SK-N-SH (cell line): ENCODE measurements around the gene ZNF747. TPM values are rescaled to one million over a fixed set of nuclear protein-coding genes. Genes with fewer than 3 reads are reported as not detected.

ENCODE experiments used
- CTCF ChIA-PET: fragments of 300-600, 350-600 bp; formaldehyde crosslinking; extraction: SDS; loops from one replicate; lab custom pipeline; 2021; lab: Yijun Ruan, JAX
- POLR2A ChIA-PET: fragments of 350-600 bp; sonication (Branson Sonifier 250); formaldehyde crosslinking; extraction: SDS; loops from one replicate; lab custom pipeline; 2020; ENCODE audit warnings: antibody characterized with exemption, inconsistent platforms; lab: Yijun Ruan, JAX
- DNase-seq: peaks from one replicate; pipeline ENCODE4 v3.0.0; 2012
- H2AFZ ChIP-seq: fragments of 200-600 bp; sonication (generic); 2 replicates; pipeline ENCODE4 v1.8.1; 2016; ENCODE audit warnings: antibody characterized with exemption, mild to moderate bottlenecking, low read depth
- H3F3A ChIP-seq: fragments of 200-600 bp; sonication (generic); replicated peaks from 2 replicates; pipeline ENCODE3; 2016; ENCODE audit warnings: antibody characterized with exemption, mild to moderate bottlenecking; ENCODE audit not compliant: insufficient read depth
- H3K27ac ChIP-seq, 2 experiments: fragments of 200-500 bp in 1 of 2; fragments of 200-600 bp in 1 of 2; sonication (Bioruptor generic) in 1 of 2; sonication (generic), shearing (Covaris generic) in 1 of 2; 2 replicates each; pipeline versions ENCODE4 v1.5.1 to v1.6.1; 2014 to 2016; ENCODE audit warnings: low read depth in 2 of 2, inconsistent platforms in 1 of 2, low read length in 1 of 2, mild to moderate bottlenecking in 1 of 2, mixed read lengths in 1 of 2
- H3K27me3 ChIP-seq: fragments of 200-600 bp; sonication (generic), shearing (Covaris generic); 2 replicates; pipeline ENCODE4 v1.6.1; 2016; ENCODE audit warnings: mixed run types; ENCODE audit not compliant: insufficient read depth
- H3K36me3 ChIP-seq, 2 experiments: fragments of 200-500 bp in 1 of 2; fragments of 200-600 bp in 1 of 2; sonication (Bioruptor generic) in 1 of 2; sonication (generic) in 1 of 2; replicated peaks in 1 of 2; 2 replicates each; pipeline versions ENCODE3 to v1.5.1; 2014 to 2016; ENCODE audit warnings: low read length in 1 of 2, mild to moderate bottlenecking in 1 of 2; ENCODE audit not compliant: insufficient read depth in 2 of 2, control insufficient read depth in 1 of 2
- H3K4me1 ChIP-seq, 2 experiments: fragments of 200-500 bp in 1 of 2; fragments of 200-600 bp in 1 of 2; sonication (Bioruptor generic) in 1 of 2; sonication (generic), shearing (Covaris generic) in 1 of 2; 2 replicates each; pipeline versions ENCODE4 v1.5.1 to v1.6.1; 2014 to 2016; ENCODE audit warnings: low read depth in 1 of 2, low read length in 1 of 2, mixed run types in 1 of 2; ENCODE audit not compliant: insufficient read depth in 2 of 2, control insufficient read depth in 1 of 2
- H3K4me2 ChIP-seq: fragments of 200-600 bp; sonication (generic), shearing (Covaris generic); 2 replicates; pipeline ENCODE4 v1.6.1; 2017; ENCODE audit warnings: mixed run types
- H3K4me3 ChIP-seq, 2 experiments: fragments of 200-500 bp in 1 of 2; fragments of 200-600 bp in 1 of 2; sonication (Bioruptor generic) in 1 of 2; sonication (generic), shearing (Covaris generic) in 1 of 2; 2 replicates each; pipeline versions ENCODE4 v1.5.1 to v1.8.1; 2014 to 2016; ENCODE audit warnings: low read depth in 2 of 2, inconsistent platforms in 1 of 2, low read length in 1 of 2, mild to moderate bottlenecking in 1 of 2, mixed read lengths in 1 of 2, moderate library complexity in 1 of 2
- H3K79me2 ChIP-seq: fragments of 200-600 bp; sonication (generic); 2 replicates; pipeline ENCODE4 v1.8.1; 2017; ENCODE audit warnings: mild to moderate bottlenecking; ENCODE audit not compliant: insufficient read depth
- H3K9ac ChIP-seq: fragments of 200-600 bp; sonication (generic); 2 replicates; pipeline ENCODE4 v1.6.1; 2017; ENCODE audit warnings: mixed run types
- H3K9me2 ChIP-seq: fragments of 200-600 bp; sonication (generic); 2 replicates; pipeline ENCODE4 v1.6.1; 2017; ENCODE audit warnings: mixed run types
- H3K9me3 ChIP-seq: fragments of 200-600 bp; sonication (generic); 2 replicates; pipeline ENCODE4 v1.6.1; 2017; ENCODE audit warnings: mixed run types, mild to moderate bottlenecking, moderate library complexity
- H4K20me1 ChIP-seq: fragments of 200-600 bp; sonication (generic); 2 replicates; pipeline ENCODE4 v1.6.1; 2017; ENCODE audit warnings: mild to moderate bottlenecking, mixed run types; ENCODE audit not compliant: insufficient read depth
- CTCF ChIP-seq: fragments of 200-600 bp; sonication (generic); IDR thresholded peaks from 2 replicates; pipeline ENCODE4 v1.6.1; 2017; ENCODE audit warnings: antibody characterized with exemption, mild to moderate bottlenecking, moderate library complexity
- EP300 ChIP-seq, 2 experiments: IDR thresholded peaks; 2 replicates each; pipeline versions ENCODE4 v1.4.0 to v1.6.1; 2012; ENCODE audit warnings: borderline replicate concordance in 1 of 2, low read depth in 1 of 2, low read length in 1 of 2
- FOSL2 ChIP-seq: IDR thresholded peaks from 2 replicates; pipeline ENCODE4 v1.4.0; 2012; ENCODE audit warnings: low read depth, mild to moderate bottlenecking, moderate library complexity, borderline replicate concordance
- FOXM1 ChIP-seq: IDR thresholded peaks from 2 replicates; pipeline ENCODE4 v1.4.0; 2012; ENCODE audit warnings: low read depth, mild to moderate bottlenecking
- MXI1 ChIP-seq: IDR thresholded peaks from 2 replicates; pipeline ENCODE4 v1.6.1; 2012; ENCODE audit warnings: mild to moderate bottlenecking, low read depth, low read length, improper control_type of control experiment
- NRF1 ChIP-seq: IDR thresholded peaks from 2 replicates; pipeline ENCODE4 v1.6.1; 2012; ENCODE audit warnings: low read depth, mild to moderate bottlenecking, low read length
- POLR2AphosphoS5 ChIP-seq: IDR thresholded peaks from 2 replicates; pipeline ENCODE4 v1.6.1; 2012; ENCODE audit warnings: low read depth, low read length
- SIN3A ChIP-seq: IDR thresholded peaks from 2 replicates; pipeline ENCODE4 v1.6.1; 2012; ENCODE audit warnings: low read depth, mild to moderate bottlenecking, low read length, moderate library complexity, borderline replicate concordance
- TAF1 ChIP-seq: IDR thresholded peaks from 2 replicates; pipeline ENCODE4 v1.6.1; 2012; ENCODE audit warnings: low read depth, mild to moderate bottlenecking, low read length, moderate library complexity, borderline replicate concordance
- YY1 ChIP-seq: IDR thresholded peaks from 2 replicates; pipeline ENCODE4 v1.4.0; 2012; ENCODE audit warnings: low read depth, mild to moderate bottlenecking
- ZBTB33 ChIP-seq: IDR thresholded peaks from 2 replicates; pipeline ENCODE4 v1.4.0; 2012; ENCODE audit warnings: low read depth, borderline replicate concordance
- WGBS: methylation state at CpG from one replicate; pipeline ENCODE4 v1.1.6; 2017; ENCODE audit warnings: low lambda C conversion rate; 5-methylcytosine and 5-hydroxymethylcytosine counted together
- polyA plus RNA-seq, 3 experiments: library from polyadenylated mRNA; depleted of rRNA; stranded (reverse); fragments of >200 nt; gene quantifications; 2 replicates each; pipeline ENCODE4 v1.2.3, GENCODE V29; 2012
- TF ChIP-seq, protein P1 (sequence below): IDR thresholded peaks from 2 replicates; pipeline ENCODE4 v1.6.1; 2012; ENCODE audit warnings: mild to moderate bottlenecking, low read depth, low read length, moderate library complexity
- TF ChIP-seq, protein P2 (sequence below): fragments of 150-350 bp; IDR thresholded peaks from 2 replicates; pipeline ENCODE4 v1.6.1; 2017; ENCODE audit warnings: antibody characterized with exemption, low read length, low read depth, borderline replicate concordance
- TF ChIP-seq, protein P3 (sequence below): IDR thresholded peaks from 2 replicates; pipeline ENCODE4 v1.4.0; 2012; ENCODE audit warnings: low read depth, borderline replicate concordance

ZNF747 gene
- polyA plus RNA-seq, 1 of the 3 experiments (the other 2 are of a cell fraction), result 5.8 TPM

- ChIA-PET CTCF (interaction anchor here (1.1 to 1.8 kb wide), 4 partner anchors 15 to 136 kb away, joined by 3 to 7 read pairs (median 4); partner anchors contain the start of genes DCTPP1 and ZNF747), POLR2A (interaction anchor here (1.3 to 1.5 kb wide), 2 partner anchors 9 to 30 kb away, joined by 3 to 4 read pairs; no protein-coding TSS in a partner anchor)
- TF ChIP-seq, protein P1, sequence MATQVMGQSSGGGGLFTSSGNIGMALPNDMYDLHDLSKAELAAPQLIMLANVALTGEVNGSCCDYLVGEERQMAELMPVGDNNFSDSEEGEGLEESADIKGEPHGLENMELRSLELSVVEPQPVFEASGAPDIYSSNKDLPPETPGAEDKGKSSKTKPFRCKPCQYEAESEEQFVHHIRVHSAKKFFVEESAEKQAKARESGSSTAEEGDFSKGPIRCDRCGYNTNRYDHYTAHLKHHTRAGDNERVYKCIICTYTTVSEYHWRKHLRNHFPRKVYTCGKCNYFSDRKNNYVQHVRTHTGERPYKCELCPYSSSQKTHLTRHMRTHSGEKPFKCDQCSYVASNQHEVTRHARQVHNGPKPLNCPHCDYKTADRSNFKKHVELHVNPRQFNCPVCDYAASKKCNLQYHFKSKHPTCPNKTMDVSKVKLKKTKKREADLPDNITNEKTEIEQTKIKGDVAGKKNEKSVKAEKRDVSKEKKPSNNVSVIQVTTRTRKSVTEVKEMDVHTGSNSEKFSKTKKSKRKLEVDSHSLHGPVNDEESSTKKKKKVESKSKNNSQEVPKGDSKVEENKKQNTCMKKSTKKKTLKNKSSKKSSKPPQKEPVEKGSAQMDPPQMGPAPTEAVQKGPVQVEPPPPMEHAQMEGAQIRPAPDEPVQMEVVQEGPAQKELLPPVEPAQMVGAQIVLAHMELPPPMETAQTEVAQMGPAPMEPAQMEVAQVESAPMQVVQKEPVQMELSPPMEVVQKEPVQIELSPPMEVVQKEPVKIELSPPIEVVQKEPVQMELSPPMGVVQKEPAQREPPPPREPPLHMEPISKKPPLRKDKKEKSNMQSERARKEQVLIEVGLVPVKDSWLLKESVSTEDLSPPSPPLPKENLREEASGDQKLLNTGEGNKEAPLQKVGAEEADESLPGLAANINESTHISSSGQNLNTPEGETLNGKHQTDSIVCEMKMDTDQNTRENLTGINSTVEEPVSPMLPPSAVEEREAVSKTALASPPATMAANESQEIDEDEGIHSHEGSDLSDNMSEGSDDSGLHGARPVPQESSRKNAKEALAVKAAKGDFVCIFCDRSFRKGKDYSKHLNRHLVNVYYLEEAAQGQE, result no peak
- TF ChIP-seq YY1, result no peak
- TF ChIP-seq, protein P2, sequence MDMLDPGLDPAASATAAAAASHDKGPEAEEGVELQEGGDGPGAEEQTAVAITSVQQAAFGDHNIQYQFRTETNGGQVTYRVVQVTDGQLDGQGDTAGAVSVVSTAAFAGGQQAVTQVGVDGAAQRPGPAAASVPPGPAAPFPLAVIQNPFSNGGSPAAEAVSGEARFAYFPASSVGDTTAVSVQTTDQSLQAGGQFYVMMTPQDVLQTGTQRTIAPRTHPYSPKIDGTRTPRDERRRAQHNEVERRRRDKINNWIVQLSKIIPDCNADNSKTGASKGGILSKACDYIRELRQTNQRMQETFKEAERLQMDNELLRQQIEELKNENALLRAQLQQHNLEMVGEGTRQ, result no peak
- TF ChIP-seq, protein P3, sequence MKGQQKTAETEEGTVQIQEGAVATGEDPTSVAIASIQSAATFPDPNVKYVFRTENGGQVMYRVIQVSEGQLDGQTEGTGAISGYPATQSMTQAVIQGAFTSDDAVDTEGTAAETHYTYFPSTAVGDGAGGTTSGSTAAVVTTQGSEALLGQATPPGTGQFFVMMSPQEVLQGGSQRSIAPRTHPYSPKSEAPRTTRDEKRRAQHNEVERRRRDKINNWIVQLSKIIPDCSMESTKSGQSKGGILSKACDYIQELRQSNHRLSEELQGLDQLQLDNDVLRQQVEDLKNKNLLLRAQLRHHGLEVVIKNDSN, result no peak
- TF ChIP-seq EP300 (IDR thresholded peaks at IDR 0.05; ENCODE audit: borderline replicate concordance in 1 of 2, low read depth in 1 of 2, low read length in 1 of 2), result no peak
- no peak for TF ChIP-seq CTCF
- no peak for TF ChIP-seq MXI1
- TF ChIP-seq FOXM1, result no peak
- no peak for TF ChIP-seq TAF1
- no peak for TF ChIP-seq POLR2AphosphoS5
- no peak for TF ChIP-seq SIN3A
- TF ChIP-seq NRF1, result no peak
- TF ChIP-seq FOSL2, result no peak
- no peak for TF ChIP-seq ZBTB33
- H3K79me2 ChIP-seq, result no peaks in the 10 kb centered on the region; the same call in 1 of the 2 replicates
- H3K4me3 ChIP-seq, result no peak overlapping the region
- no peaks in the 10 kb centered on the region for H3K9me2 ChIP-seq
- no peak overlapping the region for H3K9ac ChIP-seq
- H4K20me1 ChIP-seq, result no peaks in the 10 kb centered on the region
- peaks cover 0 to 7% of the 10 kb centered on the region in 2 experiments; a peak in 1 of 4 replicates for H3K4me1 ChIP-seq
- no peaks in the 10 kb centered on the region for H3K9me3 ChIP-seq
- DNase-seq, result no peak
- no peak overlapping the region for H3K4me2 ChIP-seq
- peaks cover 5% of the 10 kb centered on the region for H3F3A ChIP-seq
- no peak overlapping the region for H2AFZ ChIP-seq
- WGBS, result 63% methylated on average over 8 of the region's 8 CpGs
- no peaks in the 10 kb centered on the region for H3K27me3 ChIP-seq
- no peaks in the 10 kb centered on the region for H3K36me3 ChIP-seq
- H3K27ac ChIP-seq, result no peak overlapping the region
Observed at GRCh38 chr16:30565984-30566383, 31.3 kb upstream of the ZNF747 start.
